Naive thymus-derived CD4-positive, alpha-beta T cell (primary cell): Measurements from ENCODE around the gene PLAGL1. TPM values are rescaled to one million over a fixed set of nuclear protein-coding genes. Genes with fewer than 3 reads are reported as not detected.

Experiments used
- ATAC-seq: fragments of 150-1000 bp; cut with Tn5 transposase; 2 replicates; pipeline ENCODE4 v1.10.0; 2021; ENCODE audit warnings: mild to moderate bottlenecking, moderate library complexity
- CTCF ChIA-PET: fragments of 350-600 bp; sonication (Branson Sonifier 250); formaldehyde crosslinking; loops from one replicate; lab custom pipeline; 2021; ENCODE audit warnings: antibody characterized with exemption; lab: Charles Lee
- POLR2A ChIA-PET: fragments of 350-600 bp; sonication (Branson Sonifier 250); formaldehyde crosslinking; loops from one replicate; lab custom pipeline; 2021; ENCODE audit warnings: antibody characterized with exemption, inconsistent platforms; lab: Charles Lee
- DNase-seq, 9 donors: peaks; one replicate each; pipeline versions ENCODE4 v3.0.0 to v3.0.0-alpha.2; 2020 to 2022; ENCODE audit warnings: mixed read lengths in 1 of 9
- H3K27ac ChIP-seq: one replicate; pipeline ENCODE4 v1.7.0; 2013; ENCODE audit warnings: mild to moderate bottlenecking, low read depth, low read length, moderate library complexity
- H3K27me3 ChIP-seq, 2 donors: one replicate each; pipeline ENCODE4 v1.7.0; 2013; ENCODE audit warnings: low read length in 2 of 2, mild to moderate bottlenecking in 2 of 2, moderate library complexity in 2 of 2; ENCODE audit not compliant: control insufficient read depth in 2 of 2, insufficient read depth in 2 of 2
- H3K36me3 ChIP-seq, 3 experiments: 1 replicate in 2 of 3; 2 replicates in 1 of 3; pipeline ENCODE4 v1.7.0; 2013; ENCODE audit warnings: low read length in 3 of 3, mild to moderate bottlenecking in 3 of 3, moderate library complexity in 1 of 3; ENCODE audit not compliant: insufficient read depth in 3 of 3, control insufficient read depth in 2 of 3
- H3K4me1 ChIP-seq, 2 donors: one replicate each; pipeline ENCODE4 v1.7.0; 2013; ENCODE audit warnings: low read length in 2 of 2, mild to moderate bottlenecking in 2 of 2, moderate library complexity in 1 of 2; ENCODE audit not compliant: control insufficient read depth in 2 of 2, insufficient read depth in 2 of 2
- H3K4me3 ChIP-seq: 2 replicates; pipeline ENCODE4 v1.7.0; 2013; ENCODE audit warnings: mild to moderate bottlenecking, low read length
- H3K9me3 ChIP-seq, 3 experiments: 1 replicate in 2 of 3; 2 replicates in 1 of 3; pipeline ENCODE4 v1.7.0; 2013; ENCODE audit warnings: low read length in 3 of 3; ENCODE audit not compliant: control insufficient read depth in 2 of 3
- H3K27ac Mint-ChIP-seq, 9 donors: one replicate each; pipeline ENCODE4 v1.8.0; 2020 to 2022; ENCODE audit warnings: mixed read lengths in 9 of 9, mild to moderate bottlenecking in 8 of 9, moderate library complexity in 5 of 9, inconsistent platforms in 2 of 9
- H3K27me3 Mint-ChIP-seq, 5 donors: one replicate each; pipeline ENCODE4 v1.8.0; 2021 to 2022; ENCODE audit warnings: mixed read lengths in 5 of 5, mild to moderate bottlenecking in 1 of 5
- H3K36me3 Mint-ChIP-seq, 5 donors: one replicate each; pipeline ENCODE4 v1.8.0; 2020 to 2022; ENCODE audit warnings: mixed read lengths in 5 of 5, mild to moderate bottlenecking in 3 of 5, inconsistent platforms in 1 of 5
- H3K4me1 Mint-ChIP-seq, 7 donors: one replicate each; pipeline ENCODE4 v1.8.0; 2020 to 2022; ENCODE audit warnings: mixed read lengths in 7 of 7, mild to moderate bottlenecking in 3 of 7, inconsistent platforms in 1 of 7
- H3K4me3 Mint-ChIP-seq, 10 donors: one replicate each; pipeline ENCODE4 v1.8.0; 2020 to 2022; ENCODE audit warnings: mild to moderate bottlenecking in 10 of 10, mixed read lengths in 10 of 10, moderate library complexity in 6 of 10, inconsistent platforms in 2 of 10
- H3K9me3 Mint-ChIP-seq, 11 donors: one replicate each; pipeline ENCODE4 v1.8.0; 2020 to 2022; ENCODE audit warnings: mixed read lengths in 11 of 11, mild to moderate bottlenecking in 4 of 11, inconsistent platforms in 1 of 11, moderate library complexity in 1 of 11
- intact Hi-C, 2 donors: fragments of 100-400 bp; cut with micrococcal nuclease; formaldehyde crosslinking; loops; one replicate each; pipeline ENCODE4 v1.15.1; 2023
- polyA plus RNA-seq, 2 donors: library from polyadenylated mRNA; unstranded; fragments of 300-500 nt; fragmentation: Illumina TruSeq; gene quantifications; one replicate each; pipeline ENCODE4 v1.2.3, GENCODE V29; 2021
- total RNA-seq, 6 experiments: library from RNA in 5 of 6; stranded (reverse) in 5 of 6; gene quantifications; 1 replicate in 5 of 6; 2 replicates in 1 of 6; pipeline ENCODE4 v1.2.3 and lab custom pipeline; 2021 to 2026

The PLAGL1 gene
- total and polyA plus RNA-seq, 7 experiments from 2014 or later = 0.94 to 11.2 (median 4.3) TPM

GRCh38 chr6:143961886-143962878 is 45.9 kb downstream of the PLAGL1 start:
- no peak for DNase-seq
- intact Hi-C loops = no loop called here
- H3K4me3 ChIP-seq = no peak overlapping the region
- Mint-ChIP-seq H3K9me3 (no peaks in the 10 kb centered on the region), H3K36me3 (no peaks in the 10 kb centered on the region), H3K27ac (no peak overlapping the region), H3K4me3 (no peak overlapping the region), H3K4me1 (peaks cover 0 to 3% (median 0%) of the 10 kb centered on the region in 7 donors), H3K27me3 (no peaks in the 10 kb centered on the region)
- CTCF ChIA-PET = interaction anchor here (0.9 kb wide), 1 partner anchor 30 kb away, joined by 3 read pairs; no protein-coding TSS in a partner anchor
- POLR2A ChIA-PET = no interaction called here
- H3K4me1 ChIP-seq = no peaks in the 10 kb centered on the region
- ATAC-seq = no peak
- H3K27ac ChIP-seq = no peak overlapping the region
- no peaks in the 10 kb centered on the region for H3K36me3 ChIP-seq
- no peaks in the 10 kb centered on the region for H3K27me3 ChIP-seq
- no peaks in the 10 kb centered on the region for H3K9me3 ChIP-seq

DNA sequence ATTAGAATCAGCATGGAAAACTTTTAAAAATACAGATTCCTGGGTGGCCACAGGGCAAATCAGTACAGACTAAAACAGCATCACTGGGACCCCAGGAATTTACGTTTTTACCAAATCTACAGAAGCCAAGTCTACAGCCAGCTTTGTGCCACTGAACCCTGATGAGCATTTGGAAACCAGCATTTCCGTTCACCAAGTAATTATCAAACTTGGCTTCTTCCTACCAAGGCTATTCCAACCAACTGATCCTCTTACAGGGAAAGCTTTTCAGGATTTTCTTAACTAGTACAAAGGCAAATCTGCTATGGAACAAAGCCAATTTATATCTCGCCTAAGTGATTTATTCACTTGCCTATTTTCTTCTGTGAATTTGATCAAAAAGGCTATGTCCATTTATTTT is 47.0 kb downstream of the PLAGL1 start:
- Mint-ChIP-seq H3K4me1 (peaks cover 0 to 3% (median 0%) of the 10 kb centered on the region in 7 donors), H3K27ac (no peak overlapping the region), H3K36me3 (no peaks in the 10 kb centered on the region), H3K9me3 (no peaks in the 10 kb centered on the region), H3K4me3 (no peak overlapping the region), H3K27me3 (no peaks in the 10 kb centered on the region)
- Histone ChIP-seq H3K4me1 (no peaks in the 10 kb centered on the region), H3K36me3 (no peaks in the 10 kb centered on the region), H3K27ac (no peak overlapping the region), H3K4me3 (no peak overlapping the region), H3K27me3 (no peaks in the 10 kb centered on the region), H3K9me3 (no peaks in the 10 kb centered on the region)
- ChIA-PET POLR2A (no interaction called here), CTCF (no interaction called here)
- DNase-seq = no peak
- intact Hi-C loops = no loop called here
- ATAC-seq = no peak

GRCh38 chr6:143959927-143960326 is 48.1 kb downstream of the PLAGL1 start:
- Mint-ChIP-seq H3K4me1 (peaks cover 0 to 3% (median 0%) of the 10 kb centered on the region in 7 donors), H3K4me3 (no peak overlapping the region), H3K27ac (no peak overlapping the region), H3K36me3 (no peaks in the 10 kb centered on the region), H3K9me3 (no peaks in the 10 kb centered on the region), H3K27me3 (no peaks in the 10 kb centered on the region)
- Histone ChIP-seq H3K9me3 (no peaks in the 10 kb centered on the region), H3K36me3 (no peaks in the 10 kb centered on the region), H3K4me3 (no peak overlapping the region), H3K4me1 (no peaks in the 10 kb centered on the region), H3K27ac (no peak overlapping the region), H3K27me3 (no peaks in the 10 kb centered on the region)
- intact Hi-C loops = no loop called here
- no peak for DNase-seq
- CTCF ChIA-PET = no interaction called here
- POLR2A ChIA-PET = interaction anchor here (0.6 kb wide), 1 partner anchor 308 kb away, joined by 3 read pairs; no protein-coding TSS in a partner anchor
- ATAC-seq = no peak

DNA sequence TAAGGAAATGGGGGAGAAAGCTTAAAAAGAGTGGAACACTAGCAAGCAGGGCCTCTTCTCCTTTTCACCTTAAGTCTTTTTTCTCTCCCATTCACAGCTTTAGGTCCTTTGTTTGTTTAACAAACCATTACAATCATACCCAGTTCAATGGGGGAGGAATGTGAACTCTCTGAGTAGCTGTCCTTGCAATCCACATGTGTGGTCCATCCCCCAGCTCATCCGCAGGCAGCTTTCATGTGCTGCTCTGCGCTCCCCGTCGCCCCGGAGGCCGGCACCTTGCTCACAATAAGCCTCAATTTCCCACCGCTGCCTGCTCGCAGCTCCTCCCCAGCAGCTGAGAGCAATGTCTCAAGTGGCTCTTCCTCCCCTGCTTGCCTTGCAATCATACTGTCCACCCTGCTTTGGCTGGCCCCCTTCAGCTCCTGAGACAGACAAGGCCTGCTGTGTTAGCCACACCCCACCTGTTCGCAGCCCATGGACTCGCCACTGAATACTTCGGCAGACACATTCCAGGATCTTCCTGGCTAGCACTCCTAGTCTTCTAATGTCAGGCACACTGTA is 49.1 kb downstream of the PLAGL1 start:
- Mint-ChIP-seq H3K4me3 (no peak overlapping the region), H3K36me3 (no peaks in the 10 kb centered on the region), H3K9me3 (no peaks in the 10 kb centered on the region), H3K27me3 (no peaks in the 10 kb centered on the region), H3K27ac (no peak overlapping the region), H3K4me1 (no peaks in the 10 kb centered on the region)
- ChIA-PET CTCF (no interaction called here), POLR2A (interaction anchor here (0.6 kb wide), 1 partner anchor 426 kb away, joined by 3 read pairs; no protein-coding TSS in a partner anchor)
- Histone ChIP-seq H3K27me3 (no peaks in the 10 kb centered on the region), H3K36me3 (no peaks in the 10 kb centered on the region), H3K27ac (no peak overlapping the region), H3K4me3 (no peak overlapping the region), H3K9me3 (no peaks in the 10 kb centered on the region), H3K4me1 (no peaks in the 10 kb centered on the region)
- DNase-seq (no peak), ATAC-seq (no peak)
- intact Hi-C loops = no loop called here

DNA sequence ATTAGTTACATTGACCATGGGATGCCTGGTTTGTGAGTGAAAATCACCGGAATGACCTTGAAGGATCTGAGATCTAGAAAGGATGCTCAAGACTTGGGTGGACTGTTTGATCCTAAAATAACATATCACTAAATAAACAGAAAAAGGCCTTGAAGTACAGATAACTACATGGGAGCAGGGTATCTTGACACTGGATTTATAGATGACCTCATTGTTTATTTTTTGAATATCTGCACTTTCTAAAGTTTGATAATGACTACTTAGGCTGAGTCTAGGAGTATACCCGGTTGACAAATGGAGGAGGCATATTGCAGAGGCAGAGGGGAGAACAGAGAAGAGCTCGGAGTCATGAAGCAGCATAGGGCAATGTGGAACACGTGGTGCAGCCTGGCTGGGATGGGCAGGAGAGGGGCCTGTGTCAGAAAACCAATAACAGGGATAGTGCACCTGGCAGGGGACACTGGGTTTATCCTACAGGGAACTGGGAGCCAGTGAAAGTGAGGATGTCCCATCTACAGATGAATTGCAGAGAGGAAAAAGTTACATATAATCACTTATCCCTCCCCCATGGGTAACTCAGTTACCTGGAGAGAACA is 50.3 kb downstream of the PLAGL1 start:
- CTCF ChIA-PET = no interaction called here

GRCh38 chr6:143955971-143956370 is 52.1 kb downstream of the PLAGL1 start:
- Mint-ChIP-seq H3K27ac (no peak overlapping the region), H3K4me3 (no peak overlapping the region), H3K9me3 (no peaks in the 10 kb centered on the region), H3K4me1 (no peaks in the 10 kb centered on the region), H3K27me3 (no peaks in the 10 kb centered on the region), H3K36me3 (no peaks in the 10 kb centered on the region)
- ATAC-seq (no peak), DNase-seq (no peak)
- H3K36me3 ChIP-seq = no peaks in the 10 kb centered on the region
- H3K27me3 ChIP-seq = no peaks in the 10 kb centered on the region
- no peak overlapping the region for H3K4me3 ChIP-seq
- H3K27ac ChIP-seq = no peak overlapping the region
- ChIA-PET CTCF (interaction anchor here (0.8 kb wide), 1 partner anchor 10 kb away, joined by 3 read pairs; no protein-coding TSS in a partner anchor), POLR2A (no interaction called here)
- H3K4me1 ChIP-seq = no peaks in the 10 kb centered on the region
- intact Hi-C loops = no loop called here
- H3K9me3 ChIP-seq = no peaks in the 10 kb centered on the region

More for the DNA sequence above, 50.3 kb downstream of the PLAGL1 start:
- DNase-seq = no peak
- Mint-ChIP-seq H3K36me3 (no peaks in the 10 kb centered on the region), H3K4me3 (no peak overlapping the region), H3K27me3 (no peaks in the 10 kb centered on the region), H3K4me1 (no peaks in the 10 kb centered on the region), H3K27ac (no peak overlapping the region), H3K9me3 (no peaks in the 10 kb centered on the region)
- no peaks in the 10 kb centered on the region for H3K36me3 ChIP-seq
- no peaks in the 10 kb centered on the region for H3K9me3 ChIP-seq
- no peak overlapping the region for H3K4me3 ChIP-seq
- no peak overlapping the region for H3K27ac ChIP-seq
- no peak for ATAC-seq
- intact Hi-C loops = no loop called here
- H3K27me3 ChIP-seq = no peaks in the 10 kb centered on the region
- POLR2A ChIA-PET = interaction anchor here (0.6 kb wide), 1 partner anchor 23 kb away, joined by 6 read pairs; no protein-coding TSS in a partner anchor
- no peaks in the 10 kb centered on the region for H3K4me1 ChIP-seq
